ENCODE measurements around the gene DBT.

GRCh38 chr1:100168051-100168450 lies 81.6 kb downstream of the DBT start:
- TF ChIP-seq CTCF (IDR thresholded peaks at IDR 0.05) (no peak), POLR2A (IDR thresholded peaks at IDR 0.05) (no peak)

Data from testis (tissue), 2 donors.